ENCODE results near the gene HSPB6.
"Not testable (repeated sequence)": the region's sequence is repeated elsewhere in the genome, so short reads cannot be mapped to it uniquely, and the experiment has no call there.

DNA sequence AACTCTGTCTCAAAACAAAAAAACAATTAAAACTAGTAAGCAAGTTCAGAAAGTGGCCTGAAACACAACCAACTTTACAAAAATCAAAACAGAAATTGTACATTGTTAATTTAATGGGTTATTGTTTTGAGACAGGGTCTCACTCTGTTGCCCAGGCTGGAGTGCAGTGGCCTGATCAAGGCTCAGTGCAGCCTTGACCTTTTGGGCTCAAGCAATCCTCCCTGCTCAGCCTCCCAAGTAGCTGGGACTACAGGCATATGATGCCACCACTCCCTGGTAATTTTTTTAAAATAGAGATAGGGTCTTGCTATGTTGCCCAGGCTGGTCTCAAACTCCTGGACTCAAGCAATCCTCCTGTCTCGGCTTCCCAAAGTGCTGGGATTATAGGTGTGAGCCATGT, 38.7 kb upstream of the HSPB6 start:
- TF ChIP-seq, protein P1, sequence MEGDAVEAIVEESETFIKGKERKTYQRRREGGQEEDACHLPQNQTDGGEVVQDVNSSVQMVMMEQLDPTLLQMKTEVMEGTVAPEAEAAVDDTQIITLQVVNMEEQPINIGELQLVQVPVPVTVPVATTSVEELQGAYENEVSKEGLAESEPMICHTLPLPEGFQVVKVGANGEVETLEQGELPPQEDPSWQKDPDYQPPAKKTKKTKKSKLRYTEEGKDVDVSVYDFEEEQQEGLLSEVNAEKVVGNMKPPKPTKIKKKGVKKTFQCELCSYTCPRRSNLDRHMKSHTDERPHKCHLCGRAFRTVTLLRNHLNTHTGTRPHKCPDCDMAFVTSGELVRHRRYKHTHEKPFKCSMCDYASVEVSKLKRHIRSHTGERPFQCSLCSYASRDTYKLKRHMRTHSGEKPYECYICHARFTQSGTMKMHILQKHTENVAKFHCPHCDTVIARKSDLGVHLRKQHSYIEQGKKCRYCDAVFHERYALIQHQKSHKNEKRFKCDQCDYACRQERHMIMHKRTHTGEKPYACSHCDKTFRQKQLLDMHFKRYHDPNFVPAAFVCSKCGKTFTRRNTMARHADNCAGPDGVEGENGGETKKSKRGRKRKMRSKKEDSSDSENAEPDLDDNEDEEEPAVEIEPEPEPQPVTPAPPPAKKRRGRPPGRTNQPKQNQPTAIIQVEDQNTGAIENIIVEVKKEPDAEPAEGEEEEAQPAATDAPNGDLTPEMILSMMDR (conservative IDR thresholded peaks at IDR 0.05; ENCODE audit: low read length) = not testable (repeated sequence)
- TF ChIP-seq EZH2phosphoT487 (IDR thresholded peaks at IDR 0.05; ENCODE audit: borderline replicate concordance) = not testable (repeated sequence)
